ENCODE data around the gene AHNAK. TPM values are rescaled to one million over a fixed set of nuclear protein-coding genes. Genes with fewer than 3 reads are reported as not detected.

AHNAK gene
- total RNA-seq: 1,000 to 10,000 TPM; 1,199 to 1,973 (median 1,368) TPM

GRCh38 chr11:62546244-62546928, at the start of gene AHNAK:
Gene AHNAK, minus strand, starts transcription at chr11:62546806. Its CDS starts 10,708 bp downstream, at chr11:62536098.
- no peak for TF ChIP-seq CTCF (IDR thresholded peaks at IDR 0.05; ENCODE audit: low read depth)

GRCh38 chr11:62595124-62595523, 48.5 kb upstream of the AHNAK start:
- TF ChIP-seq CTCF (IDR thresholded peaks at IDR 0.05; ENCODE audit: low read depth): no peak

GRCh38 chr11:62593434-62594044, 46.9 kb upstream of the AHNAK start:
- TF ChIP-seq CTCF (IDR thresholded peaks at IDR 0.05; ENCODE audit: low read depth): no peak

- no peak for TF ChIP-seq CTCF (IDR thresholded peaks at IDR 0.05; ENCODE audit: low read depth)
Observed at GRCh38 chr11:62592989-62593421, 46.4 kb upstream of the AHNAK start.

GRCh38 chr11:62592146-62592815, 45.7 kb upstream of the AHNAK start:
- TF ChIP-seq CTCF (IDR thresholded peaks at IDR 0.05; ENCODE audit: low read depth): no peak

- TF ChIP-seq CTCF (IDR thresholded peaks at IDR 0.05; ENCODE audit: low read depth): no peak
Observed at GRCh38 chr11:62591448-62592145, 45.0 kb upstream of the AHNAK start, which contains the start of gene TUT1. Gene TUT1, minus strand, starts transcription at chr11:62591523. Its CDS starts 38 bp downstream, at chr11:62591485.

Measured in subcutaneous adipose tissue (tissue), 4 donors.